ENCODE measurements around the gene ZNF331. TPM values are rescaled to one million over a fixed set of nuclear protein-coding genes. Genes with fewer than 3 reads are reported as not detected.

ZNF331 gene
- total and polyA plus RNA-seq, 2 of the 8 experiments (the other 6 are each of a cell fraction or from before 2014, with no cell fraction given): 30.0 to 44.1 TPM

DNA sequence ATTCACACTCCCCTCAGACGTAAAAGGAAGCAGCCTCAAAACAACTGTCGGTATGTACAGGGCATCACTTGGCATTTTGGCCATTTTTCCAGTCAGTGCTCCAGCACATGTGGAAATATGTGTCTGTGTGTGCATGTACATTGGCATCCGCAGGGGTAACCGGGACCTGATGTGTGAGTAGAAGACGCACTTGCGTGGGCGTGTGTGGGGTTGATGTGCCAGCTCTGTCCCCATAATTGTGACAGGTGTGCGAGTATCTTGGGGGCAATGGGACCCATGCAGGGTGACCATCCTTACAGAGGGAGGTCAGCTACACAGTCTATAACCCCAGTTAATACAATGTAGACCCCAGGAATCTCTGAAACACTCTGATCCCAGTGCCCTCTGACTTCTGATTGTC lies 7.3 kb upstream of the ZNF331 start:
- no peak overlapping the region for H3K27ac ChIP-seq (ENCODE audit: low read depth, low read length)
- no peak overlapping the region for H2AFZ ChIP-seq (ENCODE audit: low read length)
- H3K4ac ChIP-seq (replicated peaks; ENCODE audit: insufficient read length, low read depth, low read length): no peak overlapping the region
- POLR2A ChIA-PET (ENCODE audit: partially characterized antibody): interaction anchor here (1.6 kb wide), 1 partner anchor 9 kb away, joined by 7 read pairs; no protein-coding TSS in a partner anchor
- no peaks in the 10 kb centered on the region for H3K79me1 ChIP-seq (ENCODE audit: low read depth, low read length)
- H2BK12ac ChIP-seq (ENCODE audit: low read depth, low read length): no peak overlapping the region
- no peak overlapping the region for H2BK120ac ChIP-seq (replicated peaks; ENCODE audit: low read depth, low read length)
- H3K27me3 ChIP-seq (replicated peaks in 1 of 4; ENCODE audit: control insufficient read depth in 3 of 4, extremely low read depth in 1 of 4, insufficient read depth in 3 of 4, low read length in 3 of 4): no peaks in the 10 kb centered on the region
- no peak overlapping the region for H4K5ac ChIP-seq (ENCODE audit: insufficient read length, low read depth, low read length)
- H3K23me2 ChIP-seq (ENCODE audit: low read depth, low read length): no peaks in the 10 kb centered on the region
- H3K4me3 ChIP-seq (ENCODE audit: extremely low read depth in 1 of 4, insufficient read depth in 2 of 4, low read depth in 3 of 4, low read length in 4 of 4): no peak overlapping the region
- no peak overlapping the region for H4K91ac ChIP-seq (replicated peaks; ENCODE audit: insufficient read length, low read length)
- no peak overlapping the region for H3K56ac ChIP-seq (replicated peaks; ENCODE audit: insufficient read length, low read depth, low read length)
- H3K4me1 ChIP-seq (replicated peaks in 1 of 4; ENCODE audit: control insufficient read depth in 3 of 4, insufficient read depth in 4 of 4, low read length in 3 of 4): no peaks in the 10 kb centered on the region
- WGBS, 2 experiments (ENCODE audit: extremely low coverage in 1 of 2, insufficient coverage in 1 of 2, insufficient read length in 1 of 2, insufficient replicate concordance in 2 of 2, low coverage in 1 of 2, low lambda C conversion rate in 2 of 2, missing lambda C conversion rate in 1 of 2): 94% methylated on average over 8 of the region's 8 CpGs; no CpG with 5 or more reads in 1 of the 2 experiments
- no peak overlapping the region for H2BK20ac ChIP-seq (ENCODE audit: low read length)
- no peak overlapping the region for H2BK5ac ChIP-seq (ENCODE audit: low read depth, low read length)
- no peak overlapping the region for H3K18ac ChIP-seq (ENCODE audit: extremely low read depth, low read length)
- H2AK5ac ChIP-seq (ENCODE audit: low read depth, low read length): no peak overlapping the region
- H3K9ac ChIP-seq (replicated peaks in 1 of 4; ENCODE audit: extremely low read depth in 1 of 4, low read depth in 3 of 4, low read length in 3 of 4): no peak overlapping the region
- no peak overlapping the region for H2BK15ac ChIP-seq (ENCODE audit: low read length)
- no peak for DNase-seq (ENCODE audit: low read depth in 1 of 2, low spot score in 2 of 2)
- peaks cover 0 to 16% of the 10 kb centered on the region in 2 experiments; a peak in 2 of 4 replicates for H3K79me2 ChIP-seq (ENCODE audit: control insufficient read depth in 1 of 2, insufficient read depth in 2 of 2, low read length in 2 of 2)
- H3K23ac ChIP-seq (ENCODE audit: insufficient read length): no peak overlapping the region
- H4K20me1 ChIP-seq (replicated peaks in 1 of 2; ENCODE audit: control insufficient read depth in 1 of 2, insufficient read depth in 2 of 2, low read length in 2 of 2): peaks cover 0 to 3% of the 10 kb centered on the region in 2 experiments
- no peak overlapping the region for H3K4me2 ChIP-seq (ENCODE audit: insufficient read depth in 1 of 2, low read depth in 2 of 2, low read length in 2 of 2)
- H3K36me3 ChIP-seq (ENCODE audit: control insufficient read depth in 2 of 4, insufficient read depth in 4 of 4, low read length in 3 of 4): peaks cover 2 to 26% (median 13%) of the 10 kb centered on the region in 4 experiments; a peak in 6 of 8 replicates
- peaks cover 0 to 3% of the 10 kb centered on the region in 2 experiments; a peak in 1 of 4 replicates for H3K9me3 ChIP-seq (ENCODE audit: insufficient read depth in 2 of 2, low read depth in 1 of 2, low read length in 1 of 2)
- CTCF ChIA-PET (ENCODE audit: partially characterized antibody): no interaction called here
- no peak for FAIRE-seq
- no peak overlapping the region for H4K8ac ChIP-seq (ENCODE audit: extremely low read depth, insufficient read depth, low read length)
- H3K14ac ChIP-seq (ENCODE audit: insufficient read length): no peak overlapping the region
- TF ChIP-seq POU5F1 (IDR thresholded peaks at IDR 0.05; ENCODE audit: low read depth, low read length) (no peak), TAF7 (optimal IDR thresholded peaks at IDR 0.05; ENCODE audit: borderline replicate concordance, low read depth, low read length) (no peak), RFX5 (IDR thresholded peaks at IDR 0.05; ENCODE audit: borderline replicate concordance, low read depth, low read length) (no peak), JUND (IDR thresholded peaks at IDR 0.05; ENCODE audit: low read length) (no peak), TAF1 (IDR thresholded peaks at IDR 0.05; ENCODE audit: low read depth, low read length) (no peak), CBX8 (IDR thresholded peaks at IDR 0.05; ENCODE audit: borderline replicate concordance, low read depth, low read length) (no peak), TBP (IDR thresholded peaks at IDR 0.05; ENCODE audit: low read depth, low read length) (no peak), BACH1 (IDR thresholded peaks at IDR 0.05; ENCODE audit: low read length) (no peak), NANOG (IDR thresholded peaks at IDR 0.05; ENCODE audit: insufficient read depth, low read depth, low read length, poor library complexity, severe bottlenecking) (no peak), KDM4A (IDR thresholded peaks at IDR 0.05; ENCODE audit: low read depth, low read length, severe bottlenecking) (no peak)
- TF ChIP-seq, protein P1, sequence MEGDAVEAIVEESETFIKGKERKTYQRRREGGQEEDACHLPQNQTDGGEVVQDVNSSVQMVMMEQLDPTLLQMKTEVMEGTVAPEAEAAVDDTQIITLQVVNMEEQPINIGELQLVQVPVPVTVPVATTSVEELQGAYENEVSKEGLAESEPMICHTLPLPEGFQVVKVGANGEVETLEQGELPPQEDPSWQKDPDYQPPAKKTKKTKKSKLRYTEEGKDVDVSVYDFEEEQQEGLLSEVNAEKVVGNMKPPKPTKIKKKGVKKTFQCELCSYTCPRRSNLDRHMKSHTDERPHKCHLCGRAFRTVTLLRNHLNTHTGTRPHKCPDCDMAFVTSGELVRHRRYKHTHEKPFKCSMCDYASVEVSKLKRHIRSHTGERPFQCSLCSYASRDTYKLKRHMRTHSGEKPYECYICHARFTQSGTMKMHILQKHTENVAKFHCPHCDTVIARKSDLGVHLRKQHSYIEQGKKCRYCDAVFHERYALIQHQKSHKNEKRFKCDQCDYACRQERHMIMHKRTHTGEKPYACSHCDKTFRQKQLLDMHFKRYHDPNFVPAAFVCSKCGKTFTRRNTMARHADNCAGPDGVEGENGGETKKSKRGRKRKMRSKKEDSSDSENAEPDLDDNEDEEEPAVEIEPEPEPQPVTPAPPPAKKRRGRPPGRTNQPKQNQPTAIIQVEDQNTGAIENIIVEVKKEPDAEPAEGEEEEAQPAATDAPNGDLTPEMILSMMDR (IDR thresholded peaks at IDR 0.05; ENCODE audit: control extremely low read depth in 1 of 3, insufficient read depth in 1 of 3, low read depth in 1 of 3, low read length in 3 of 3): no peak

Data from H1 (cell line).